ENCODE measurements around the gene SV2B.
A peak's percentile ranks its signal among the peaks of the same experiment; 100 is the strongest.

Gene SV2B

DNA sequence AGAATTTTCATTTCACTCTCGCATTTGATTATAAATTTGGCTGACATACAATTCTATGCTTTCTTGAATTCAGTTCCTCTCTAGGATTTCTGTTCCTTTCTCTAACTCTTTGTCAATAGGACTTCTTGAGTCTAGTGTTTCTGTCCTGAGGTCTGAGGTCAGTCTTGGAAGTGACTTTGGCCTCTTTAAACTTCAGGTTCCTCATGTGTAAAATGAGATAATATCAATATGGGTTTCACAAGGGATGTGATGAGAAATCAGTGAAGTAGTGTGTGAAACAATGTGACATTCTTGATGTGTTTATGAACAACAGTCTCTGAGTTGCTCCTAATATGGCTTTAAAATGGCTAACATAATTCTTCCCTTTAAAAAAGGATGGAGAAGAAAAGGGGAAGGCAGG lies 92.2 kb downstream of the SV2B start:
- DNase-seq (ENCODE audit: low spot score): no peak

DNA sequence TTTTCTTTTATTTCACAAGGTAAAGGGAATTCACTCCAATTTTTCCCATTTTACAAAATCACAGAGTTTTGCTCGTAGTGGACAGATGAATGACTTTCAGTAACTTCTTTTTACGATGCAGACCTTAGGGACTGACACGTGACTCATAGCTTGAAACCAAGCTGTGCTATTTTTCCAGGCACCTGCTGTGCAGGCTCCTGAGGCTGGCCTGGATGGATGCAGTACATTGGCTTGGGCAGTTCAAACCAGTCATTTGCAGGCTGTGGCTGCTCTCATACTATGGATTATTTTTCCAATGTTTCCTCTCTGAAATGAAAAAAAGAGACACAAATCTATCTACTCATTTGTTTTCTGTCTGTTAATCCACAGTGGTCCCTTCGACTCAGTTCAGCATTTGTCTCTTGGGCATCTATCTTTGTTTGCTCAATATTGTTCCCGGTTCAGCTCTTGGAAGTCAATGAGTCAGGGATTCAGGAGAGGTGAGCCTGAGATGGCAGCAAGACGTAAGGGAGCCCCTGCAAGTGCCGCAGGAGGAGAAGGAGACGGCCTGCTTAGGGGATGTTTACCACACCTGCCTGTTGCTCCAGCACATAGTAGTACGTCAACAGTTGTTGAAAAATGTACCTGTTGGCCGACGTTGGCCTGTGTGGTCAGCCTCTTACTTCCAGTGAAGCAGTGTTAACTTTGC lies 92.8 kb downstream of the SV2B start:
- no peak for DNase-seq (ENCODE audit: low spot score)

DNA sequence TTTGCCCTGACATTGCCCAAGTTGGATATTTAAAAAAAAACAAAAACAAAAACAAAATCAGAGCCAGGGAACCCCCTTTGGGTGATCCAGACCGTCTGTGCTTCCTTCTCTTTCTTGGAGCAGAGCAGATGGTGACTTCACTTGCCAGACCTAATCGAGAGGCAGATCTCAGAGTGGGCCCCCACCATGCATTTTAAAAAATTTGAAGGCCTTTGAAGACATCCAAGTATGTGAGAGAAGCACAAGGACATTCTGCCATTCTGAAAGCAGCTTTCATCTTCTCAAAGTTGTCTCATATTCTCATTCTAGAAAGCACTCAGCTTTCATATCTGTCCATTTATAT lies 93.3 kb downstream of the SV2B start:
- no peak for DNase-seq (ENCODE audit: low spot score)

DNA sequence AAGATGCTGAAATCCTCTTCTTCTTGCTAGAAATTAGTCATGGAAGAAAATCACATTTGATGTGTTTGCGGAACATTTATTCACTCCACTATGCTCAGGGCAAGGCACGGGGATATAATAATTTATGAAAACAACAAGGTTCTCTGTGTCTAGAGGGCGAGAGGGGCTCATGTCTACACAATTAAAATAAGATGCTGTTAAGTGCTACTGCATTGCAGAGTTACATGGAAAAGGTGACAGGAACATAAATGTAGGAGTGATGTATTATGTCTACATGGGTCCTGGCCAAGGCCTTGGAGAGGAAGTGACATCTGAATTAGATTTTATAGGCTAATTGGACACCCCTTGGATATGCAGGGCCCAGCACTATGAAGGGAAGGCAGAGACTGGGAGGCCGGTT lies 96.1 kb downstream of the SV2B start:
- DNase-seq (ENCODE audit: low spot score): no peak

DNA sequence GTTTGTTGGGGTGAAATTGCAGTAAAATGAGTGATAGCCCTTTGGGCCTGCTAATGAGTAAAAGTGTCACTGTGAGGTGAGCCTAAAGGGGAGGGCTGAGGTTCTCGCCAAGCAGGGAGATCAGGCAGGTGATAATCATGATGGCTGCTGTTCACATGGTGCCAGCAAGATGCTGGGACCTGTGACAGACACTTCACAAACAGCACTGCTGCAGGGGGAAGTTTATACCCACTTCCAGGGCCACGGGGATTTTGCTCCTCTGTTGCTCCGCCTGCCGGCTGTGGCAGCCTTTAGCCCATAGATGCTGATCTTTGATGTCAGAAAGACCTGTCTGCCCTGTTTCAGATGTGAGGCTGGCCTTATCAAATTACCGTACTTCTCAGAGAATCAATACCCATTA lies 96.7 kb downstream of the SV2B start:
- DNase-seq (ENCODE audit: low spot score): peak; percentile 45

DNA sequence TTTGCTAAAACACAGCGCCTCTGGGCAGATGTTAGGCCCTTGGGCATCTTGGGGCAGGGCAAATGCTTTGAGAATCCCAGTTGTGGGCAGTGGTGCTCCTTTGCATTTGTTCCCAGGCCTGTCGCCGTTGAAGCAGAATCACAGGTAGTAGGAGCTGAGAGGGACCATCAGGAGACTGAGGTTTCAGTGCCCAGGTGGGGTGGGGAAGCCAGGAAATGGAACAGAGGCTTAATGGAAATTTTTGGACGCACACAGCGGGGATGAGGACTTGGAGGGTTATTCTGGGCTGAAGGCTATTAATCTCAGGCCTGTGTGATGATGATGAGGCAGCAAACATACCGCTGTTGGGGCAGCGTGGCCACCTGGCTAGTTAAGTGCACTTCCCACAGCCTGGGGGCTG lies 99.5 kb downstream of the SV2B start:
- DNase-seq (ENCODE audit: low spot score): no peak

DNA sequence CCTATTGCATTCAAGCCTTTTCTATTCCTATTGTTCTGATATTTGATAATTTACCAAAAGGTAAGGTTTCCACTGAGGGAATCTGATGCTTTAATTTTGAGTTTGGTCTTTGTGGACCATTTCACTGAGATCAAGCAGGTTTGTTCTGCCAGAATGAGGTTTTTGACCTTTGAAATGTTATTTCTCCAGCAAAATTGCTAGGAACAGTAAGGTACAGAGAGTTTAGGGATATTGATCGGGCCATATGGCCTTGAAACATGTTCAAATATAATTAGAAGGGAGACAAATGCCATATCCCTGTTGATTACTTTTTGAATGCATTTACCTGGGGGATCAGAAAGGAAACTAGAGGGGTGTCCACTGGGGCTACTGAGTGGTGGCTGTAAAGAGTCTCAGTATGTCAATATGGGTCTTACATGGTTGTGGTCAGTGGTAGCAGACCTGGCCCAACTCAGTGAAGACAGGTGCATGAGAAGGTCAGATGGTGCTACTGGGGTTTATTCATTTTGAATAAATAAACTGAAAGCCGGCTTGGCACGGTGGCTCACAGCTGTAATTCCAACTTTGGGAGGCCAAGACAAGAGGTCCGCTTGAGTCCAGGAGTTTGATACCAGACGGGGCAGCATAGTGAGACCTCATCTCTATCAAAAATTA lies 100.2 kb downstream of the SV2B start:
- DNase-seq (ENCODE audit: low spot score): no peak

DNA sequence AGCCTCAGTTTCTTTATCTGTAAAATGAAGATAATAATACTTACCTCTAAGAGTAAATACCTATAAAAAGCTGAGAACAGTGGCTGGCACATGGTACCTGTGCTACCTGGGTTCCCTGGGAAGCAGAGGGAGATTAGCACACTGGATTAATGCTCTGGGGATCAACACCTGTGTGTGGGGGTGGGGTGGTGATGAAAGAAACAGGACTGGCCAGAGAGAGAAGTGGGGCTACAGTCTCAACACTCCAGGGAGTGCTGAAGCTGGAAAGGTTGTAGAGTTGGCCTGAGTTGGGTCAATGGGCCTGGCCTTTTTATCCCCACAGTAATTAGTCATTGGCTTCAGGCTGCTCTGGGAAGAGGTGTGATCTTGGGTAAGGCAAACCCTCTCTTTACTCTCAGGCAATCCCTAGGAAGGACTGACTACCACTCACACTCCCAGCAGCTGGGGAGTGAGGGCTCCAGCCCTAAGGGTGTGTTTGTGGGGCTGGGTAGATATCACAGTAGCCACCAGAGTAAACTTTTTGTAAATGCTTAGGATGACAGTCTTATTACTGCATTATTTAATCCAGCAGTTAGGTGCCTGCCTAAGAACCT lies 102.5 kb downstream of the SV2B start:
- DNase-seq (ENCODE audit: low spot score): no peak

DNA sequence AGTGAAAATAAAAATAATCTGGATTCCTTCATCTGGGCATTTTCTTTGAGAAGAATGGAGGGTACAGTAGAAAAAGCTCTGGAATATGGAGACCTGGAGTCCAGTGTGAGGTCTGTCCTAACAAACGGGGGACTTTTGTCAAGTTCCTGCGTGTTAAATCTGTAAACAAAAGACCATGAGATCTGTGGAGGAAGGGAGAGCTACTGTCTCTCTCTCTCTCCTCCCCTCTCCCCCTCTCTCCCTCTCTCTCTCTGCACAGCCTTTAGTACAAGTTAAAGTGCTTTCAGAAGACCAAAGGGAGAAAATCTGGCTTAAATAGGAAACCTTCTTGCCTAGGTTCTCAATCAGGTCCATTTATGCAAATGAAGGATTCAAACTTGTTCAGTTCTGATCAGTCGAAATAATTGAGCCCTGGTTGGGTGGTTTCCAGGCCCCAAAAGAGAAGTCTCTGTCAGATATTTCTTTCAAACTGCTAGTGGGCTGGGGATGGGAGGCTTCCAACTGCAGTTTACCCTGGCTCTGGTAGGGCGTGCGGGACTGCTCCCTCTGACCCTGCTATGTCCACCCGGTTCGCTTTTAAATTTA lies 103.7 kb downstream of the SV2B start:
- no peak for DNase-seq (ENCODE audit: low spot score)

DNA sequence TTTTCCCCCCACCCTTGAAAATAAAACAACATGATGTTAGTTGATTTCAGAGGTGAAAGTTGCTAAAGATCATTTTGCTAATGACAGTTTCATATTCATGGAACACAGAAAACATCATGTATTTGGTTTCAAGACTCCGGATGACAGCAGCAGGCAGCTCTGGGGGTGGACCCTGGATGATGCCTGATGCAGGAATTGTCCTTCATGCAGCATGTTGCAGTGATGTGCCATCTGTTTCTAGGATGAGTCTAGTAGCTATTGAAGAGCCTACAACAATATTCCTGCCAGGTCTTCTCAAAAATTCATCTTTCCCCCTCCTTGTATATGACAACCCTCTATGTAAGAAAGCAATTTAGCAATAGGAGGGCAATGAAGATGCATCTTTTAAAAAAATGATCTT lies 108.3 kb downstream of the SV2B start:
- DNase-seq (ENCODE audit: low spot score): no peak

DNA sequence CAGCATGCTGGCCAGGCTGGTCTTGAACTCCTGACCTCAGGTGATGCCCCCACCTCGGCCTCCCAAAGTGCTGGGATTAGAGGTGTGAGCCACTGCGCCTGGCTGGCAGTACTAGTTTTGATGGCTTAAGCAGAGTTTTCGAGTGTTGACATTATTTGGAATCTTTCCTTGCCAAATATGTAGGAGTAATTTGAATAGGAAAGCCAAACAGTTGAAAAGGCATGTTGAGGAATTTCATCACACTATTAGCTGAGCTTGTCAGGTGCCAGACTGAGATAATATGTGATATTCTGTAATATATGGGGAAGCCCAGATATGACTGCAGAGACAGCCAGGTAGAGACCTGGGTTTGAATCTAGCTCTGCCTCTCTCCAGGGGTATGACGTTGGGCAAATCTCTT lies 109.3 kb downstream of the SV2B start:
- no peak for DNase-seq (ENCODE audit: low spot score)

DNA sequence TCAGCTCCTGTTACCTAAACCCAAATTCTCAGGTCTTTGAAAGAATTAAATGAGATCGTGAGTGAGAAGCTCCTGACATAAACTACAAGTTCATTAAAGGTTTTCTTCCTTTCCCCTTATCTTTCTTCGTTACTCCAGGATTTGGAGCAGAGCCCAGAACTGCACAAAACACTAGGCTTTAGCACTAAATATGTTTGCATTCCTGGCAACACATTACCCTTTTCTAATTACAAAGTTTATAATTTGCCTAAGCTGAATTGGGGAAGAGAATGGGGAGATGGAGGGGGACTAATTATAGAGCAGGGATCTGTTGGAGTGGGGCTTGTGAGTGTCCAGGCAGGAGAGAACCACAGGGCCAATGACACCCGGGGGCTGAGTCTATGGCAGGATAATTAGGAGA lies 109.7 kb downstream of the SV2B start:
- DNase-seq (ENCODE audit: low spot score): no peak

DNA sequence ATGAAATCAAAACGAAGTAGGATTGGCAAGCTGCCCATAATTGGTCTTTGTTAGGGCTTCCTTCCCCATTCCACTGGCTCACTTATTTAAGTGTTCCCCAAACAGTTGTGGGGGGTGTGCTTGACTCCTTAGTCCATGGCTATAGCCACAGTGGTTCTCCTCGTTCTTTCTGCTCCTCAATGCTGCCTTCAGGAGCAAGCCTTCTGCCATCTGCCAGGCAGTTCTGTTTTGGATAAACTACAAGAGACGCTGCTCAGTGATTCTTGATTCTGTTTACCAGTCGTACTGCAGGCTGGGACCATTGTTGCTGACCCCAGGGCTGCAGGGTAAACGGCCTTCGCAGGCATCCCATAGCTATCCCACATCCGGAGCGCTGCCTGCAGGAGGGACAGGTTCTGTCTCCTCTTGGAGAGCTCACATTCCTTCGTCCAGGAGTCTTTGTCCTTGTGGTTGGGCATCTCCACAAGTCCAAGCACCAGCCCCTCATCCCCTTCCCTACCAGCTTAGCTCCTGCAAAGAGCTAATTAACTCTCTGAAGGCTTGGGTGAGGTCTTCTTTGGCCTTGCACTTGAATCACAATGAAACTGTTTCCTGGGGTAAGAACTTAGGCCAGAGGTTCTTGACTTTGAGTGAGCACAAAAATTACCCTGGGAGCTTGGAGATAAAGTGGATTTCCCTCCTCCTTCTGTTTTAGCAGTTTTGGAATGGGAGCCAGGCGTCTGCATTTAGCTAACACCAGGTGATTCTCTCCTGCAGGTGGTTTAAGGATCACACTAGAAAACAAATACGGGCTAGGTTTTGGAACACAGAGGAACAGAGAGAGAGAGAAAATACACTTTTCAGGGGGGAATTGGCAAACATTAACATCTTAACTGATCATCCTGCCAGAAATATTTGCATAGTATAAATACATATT lies 114.9 kb downstream of the SV2B start:
- no peak for DNase-seq (ENCODE audit: low spot score)

DNA sequence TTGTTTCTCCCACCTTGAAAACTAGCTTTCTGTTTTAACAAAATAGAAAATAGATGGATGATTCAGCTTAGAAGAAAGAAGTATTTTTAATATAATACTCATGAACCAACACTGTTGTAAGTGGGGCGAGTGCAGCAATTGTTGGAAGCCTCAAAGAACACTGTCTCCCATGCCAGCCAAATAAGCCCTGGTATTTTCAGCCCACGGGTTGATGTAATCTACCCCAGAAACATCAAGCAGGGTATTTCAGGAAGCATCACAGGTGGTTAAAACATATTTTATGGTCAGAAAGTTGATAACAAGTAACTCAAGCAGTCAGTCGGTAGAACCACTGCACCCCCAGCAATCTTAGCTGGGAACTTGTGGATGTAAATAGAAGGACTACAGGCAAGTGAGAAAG lies 115.9 kb downstream of the SV2B start:
- DNase-seq (ENCODE audit: low spot score): no peak

DNA sequence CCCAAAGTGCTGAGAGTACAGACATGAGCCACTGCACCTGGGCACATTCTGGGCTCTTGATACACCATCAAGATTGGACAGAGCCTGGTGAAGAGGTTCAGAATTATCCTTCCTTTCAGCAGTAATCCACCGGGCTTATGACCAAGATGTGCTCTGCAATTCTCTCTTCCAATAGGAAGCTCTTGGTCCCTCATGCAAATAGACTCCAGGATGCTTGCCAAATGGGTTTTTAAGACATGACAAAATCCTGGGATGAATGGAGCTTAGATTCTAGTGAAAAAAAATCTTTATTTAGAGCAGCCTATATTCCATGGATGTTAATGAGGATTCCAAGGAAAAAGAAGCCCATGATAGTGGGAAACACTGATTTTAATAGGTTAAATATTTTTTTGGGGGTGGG lies 119.1 kb downstream of the SV2B start:
- no peak for DNase-seq (ENCODE audit: low spot score)

DNA sequence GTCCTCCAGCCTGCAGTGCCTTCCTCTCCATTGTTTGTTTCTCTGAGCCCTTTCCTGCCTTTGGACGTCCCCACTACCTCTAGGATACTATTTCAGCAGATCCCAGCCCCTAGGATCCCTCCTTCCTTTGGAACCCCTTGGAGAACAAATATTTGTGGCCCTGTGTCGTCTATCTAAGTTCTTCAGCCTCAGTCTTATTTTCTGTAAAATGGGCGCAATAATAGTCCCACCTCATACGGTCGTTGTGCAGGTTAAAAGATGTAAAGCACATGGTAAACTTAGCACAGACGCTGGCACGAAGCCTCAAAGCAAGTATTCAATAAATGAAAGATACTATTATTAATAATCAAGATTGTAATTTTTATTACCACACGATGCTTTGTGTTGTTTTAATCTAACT lies 122.0 kb downstream of the SV2B start:
- DNase-seq (ENCODE audit: low spot score): no peak

DNA sequence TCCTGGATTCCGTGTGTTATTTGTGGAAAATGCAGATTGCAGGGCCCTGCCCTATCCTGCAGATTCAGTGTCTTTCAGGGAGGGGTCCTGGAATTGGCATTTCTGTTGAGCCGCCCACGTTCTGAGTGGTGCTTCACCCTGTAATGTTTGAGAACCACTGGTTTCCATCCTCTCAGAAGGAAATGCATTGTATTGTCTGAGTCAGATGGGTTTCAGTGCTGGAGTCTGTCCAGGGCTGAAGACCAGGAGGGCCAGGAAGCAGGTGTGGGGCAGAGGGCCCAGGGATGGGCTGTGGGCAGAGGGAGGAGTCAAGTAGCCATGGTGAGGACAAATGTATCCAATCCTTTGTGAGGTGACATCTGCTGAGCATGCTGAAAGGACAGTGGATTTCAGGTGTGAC lies 123.8 kb downstream of the SV2B start:
- DNase-seq (ENCODE audit: low spot score): no peak

DNA sequence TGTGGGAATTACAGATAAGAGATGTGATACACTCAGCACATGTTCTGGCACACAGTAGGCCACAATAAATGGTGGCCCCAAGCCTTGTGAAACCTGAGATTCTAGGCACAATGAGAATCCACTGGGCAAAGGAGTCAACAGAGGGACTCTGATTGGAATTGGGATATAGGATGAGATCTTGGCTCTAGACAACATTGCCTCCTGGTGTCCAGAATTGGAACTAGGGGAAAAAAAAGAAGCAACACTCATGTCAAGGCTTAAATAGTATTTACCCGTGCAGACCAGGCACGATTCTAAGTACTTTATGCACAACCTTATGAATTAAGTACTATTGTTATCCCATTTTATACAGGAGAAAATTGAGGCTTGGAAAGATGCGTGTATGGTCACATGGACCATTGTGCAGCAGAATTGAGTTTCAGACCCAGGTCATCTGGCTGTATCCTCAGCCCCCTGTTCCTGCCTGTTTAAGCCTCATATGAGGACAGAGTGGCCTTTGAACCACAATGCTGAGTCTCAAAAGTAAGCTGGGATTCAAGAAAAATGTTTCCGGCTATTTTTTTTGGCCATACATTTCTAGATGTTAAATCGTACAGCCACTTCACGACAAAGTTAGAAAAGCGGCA lies 124.8 kb downstream of the SV2B start:
- DNase-seq (ENCODE audit: low spot score): peak; percentile 27

DNA sequence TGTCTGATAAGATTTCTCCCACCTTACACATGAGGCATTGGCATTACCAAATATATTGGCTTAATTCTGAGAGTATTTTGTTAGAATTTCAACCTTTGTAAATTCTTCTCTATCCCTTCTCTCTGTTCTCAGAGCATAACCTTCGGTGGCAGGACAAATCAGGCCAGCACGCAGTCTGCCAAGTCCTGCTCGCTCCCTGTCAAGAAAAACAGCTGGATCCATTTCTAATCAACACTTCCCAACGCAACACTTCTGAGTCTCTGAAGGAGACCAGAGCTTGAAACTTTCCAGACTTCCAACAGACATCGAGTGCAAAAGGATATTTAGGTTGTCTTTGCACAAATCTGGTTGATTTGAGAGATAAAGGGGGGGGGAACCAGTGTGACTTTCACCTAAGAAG lies 125.7 kb downstream of the SV2B start:
- no peak for DNase-seq (ENCODE audit: low spot score)

DNA sequence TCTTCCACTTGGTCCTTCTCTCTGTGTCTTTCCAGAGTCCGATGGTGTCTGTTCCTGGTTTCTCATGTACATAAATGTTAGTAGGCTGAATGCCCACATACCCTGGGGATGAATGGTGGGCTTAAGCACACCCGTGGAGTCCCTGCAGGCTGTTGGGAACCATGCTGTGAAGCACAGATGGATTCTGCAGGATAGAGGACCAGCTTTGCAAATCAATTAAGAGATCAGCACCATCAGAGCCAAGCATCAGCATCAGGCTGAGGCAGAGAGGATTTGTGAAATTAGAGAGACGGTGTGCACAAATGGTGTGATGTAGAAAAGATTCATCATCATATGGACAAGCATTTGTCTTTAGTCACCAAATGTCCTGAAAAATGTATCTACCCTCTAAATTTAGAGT lies 127.1 kb downstream of the SV2B start:
- no peak for DNase-seq (ENCODE audit: low spot score)

DNA sequence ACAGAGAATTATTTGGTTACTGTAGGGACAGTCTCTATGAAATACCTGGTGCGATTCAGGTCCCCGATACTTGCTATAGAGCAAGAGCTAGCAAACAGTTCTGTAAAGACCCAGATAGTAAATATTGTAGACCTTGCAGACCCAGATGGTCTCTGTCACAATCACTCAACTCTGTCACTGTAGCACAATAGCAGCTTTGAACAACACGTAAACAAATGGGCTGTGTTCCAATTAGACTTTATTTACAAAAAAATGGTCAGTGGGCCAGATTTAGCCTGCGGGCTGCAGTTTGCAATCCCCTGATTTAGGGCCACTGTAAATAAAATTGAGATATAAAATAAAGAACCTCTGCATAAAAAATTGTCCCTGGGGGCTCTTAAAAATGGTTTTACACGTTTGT lies 127.7 kb downstream of the SV2B start:
- DNase-seq (ENCODE audit: low spot score): no peak

DNA sequence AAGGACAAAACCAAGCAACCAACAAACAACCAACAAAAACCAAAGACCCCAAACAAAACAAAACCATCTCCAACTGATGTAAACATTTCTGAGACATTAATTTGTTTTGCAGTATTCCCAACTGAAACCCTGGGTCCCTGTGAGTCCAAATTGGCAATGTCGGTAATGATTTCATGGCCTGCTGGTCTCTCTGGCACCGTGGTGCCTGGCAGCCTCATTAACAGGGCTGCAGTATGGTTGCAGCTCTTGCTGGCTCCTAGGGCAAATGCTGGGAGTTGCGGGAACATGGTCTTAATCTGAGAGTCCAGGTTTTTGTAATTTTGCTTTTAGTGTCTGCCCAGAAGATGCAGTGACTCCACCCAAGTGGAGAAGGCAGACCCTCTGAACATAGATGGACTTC lies 128.3 kb downstream of the SV2B start:
- no peak for DNase-seq (ENCODE audit: low spot score)
